Activated CD4-positive, alpha-beta T cell treated with anti-CD3 and anti-CD28 coated beads, Interleukin-2, Interleukin-4, amounts not matched to agents 100 ng/mL and 50 ng/mL, durations not matched to agents 16 hours and 8 hours (primary cell): Measurements from ENCODE around the gene COPZ1.
"Not testable (repeated sequence)": the region's sequence is repeated elsewhere in the genome, so short reads cannot be mapped to it uniquely, and the experiment has no call there.

Experiments used
- DNase-seq: peaks from one replicate; pipeline ENCODE4 v3.0.0-alpha.2; 2020; ENCODE audit warnings: low spot score

COPZ1 gene

DNA sequence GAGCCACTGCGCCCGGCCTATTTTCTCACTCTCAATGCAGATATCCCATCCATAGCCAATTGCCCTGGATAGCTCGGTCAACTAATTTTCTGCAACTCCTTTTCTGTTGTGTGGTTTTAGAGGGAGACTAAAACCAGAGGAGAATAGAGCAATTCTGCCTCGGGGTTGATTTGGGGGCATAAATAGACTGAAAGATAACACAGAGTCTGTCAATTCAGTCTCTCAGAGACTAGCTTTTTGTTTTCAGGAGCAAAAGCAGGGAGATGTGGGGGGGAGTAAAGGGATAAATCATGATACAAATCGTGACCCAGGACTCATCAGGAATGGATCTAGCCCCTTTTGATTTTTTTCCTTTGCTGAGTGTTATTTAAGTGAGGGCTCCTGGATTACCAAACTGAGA, 6.5 kb downstream of the COPZ1 start:
- DNase-seq = no peak

DNA sequence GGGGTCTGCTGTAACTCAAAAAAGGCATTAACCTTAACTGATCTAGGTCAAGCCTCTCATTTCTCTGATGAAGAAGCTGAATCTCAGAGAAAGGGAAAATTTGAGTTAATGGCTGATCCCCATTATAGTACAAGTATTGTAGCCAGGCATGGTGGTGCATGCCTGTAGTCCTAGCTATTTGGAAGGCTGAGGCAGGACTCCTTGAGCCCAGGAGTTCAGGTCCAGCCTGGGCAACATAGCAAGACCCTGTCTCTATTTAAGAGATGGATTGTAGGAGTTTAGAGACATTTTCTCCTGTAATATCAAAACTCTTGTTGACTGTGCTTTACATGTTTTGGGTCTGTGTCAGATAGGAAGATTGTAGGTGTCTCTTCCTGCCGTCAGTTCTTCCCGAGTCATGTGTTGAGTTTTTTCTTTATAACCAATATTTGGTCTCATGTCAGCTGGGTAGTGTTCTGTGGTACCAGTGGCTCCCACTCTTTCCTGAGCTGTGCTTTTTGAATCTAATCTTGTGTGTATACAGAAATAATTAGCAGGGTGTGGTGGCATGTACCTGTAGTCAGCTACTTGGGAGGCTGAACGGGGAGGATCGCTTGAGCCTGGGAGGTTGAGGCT, 8.6 kb downstream of the COPZ1 start:
- no peak for DNase-seq

DNA sequence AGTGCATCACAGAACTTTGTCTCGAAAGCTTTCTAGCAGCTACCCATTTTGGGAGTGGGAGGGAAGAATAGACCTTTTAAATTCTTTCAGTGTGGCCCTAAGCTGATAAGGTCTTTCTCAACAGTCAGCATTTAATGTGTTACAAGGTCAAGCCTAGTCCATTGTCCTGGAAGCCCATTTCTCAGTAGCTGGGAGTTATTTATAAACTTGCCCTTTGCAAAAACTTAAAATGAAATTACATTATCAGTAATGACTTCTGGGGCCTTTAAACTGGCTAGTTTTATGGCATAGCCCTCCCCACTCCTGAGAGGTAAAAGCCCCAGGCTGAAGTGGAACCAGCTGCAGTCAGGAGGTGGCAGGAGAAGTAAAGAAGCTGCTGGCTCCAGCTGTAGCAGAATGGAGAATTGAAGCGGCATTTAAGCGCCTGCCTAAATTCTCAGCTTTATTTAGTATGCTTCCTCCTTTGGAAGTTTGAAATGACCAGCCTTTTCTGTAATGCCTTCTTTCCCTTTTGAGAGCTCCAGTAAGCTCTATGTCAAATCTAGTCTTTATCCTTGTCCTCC, 12.4 kb downstream of the COPZ1 start:
- DNase-seq = no peak

DNA sequence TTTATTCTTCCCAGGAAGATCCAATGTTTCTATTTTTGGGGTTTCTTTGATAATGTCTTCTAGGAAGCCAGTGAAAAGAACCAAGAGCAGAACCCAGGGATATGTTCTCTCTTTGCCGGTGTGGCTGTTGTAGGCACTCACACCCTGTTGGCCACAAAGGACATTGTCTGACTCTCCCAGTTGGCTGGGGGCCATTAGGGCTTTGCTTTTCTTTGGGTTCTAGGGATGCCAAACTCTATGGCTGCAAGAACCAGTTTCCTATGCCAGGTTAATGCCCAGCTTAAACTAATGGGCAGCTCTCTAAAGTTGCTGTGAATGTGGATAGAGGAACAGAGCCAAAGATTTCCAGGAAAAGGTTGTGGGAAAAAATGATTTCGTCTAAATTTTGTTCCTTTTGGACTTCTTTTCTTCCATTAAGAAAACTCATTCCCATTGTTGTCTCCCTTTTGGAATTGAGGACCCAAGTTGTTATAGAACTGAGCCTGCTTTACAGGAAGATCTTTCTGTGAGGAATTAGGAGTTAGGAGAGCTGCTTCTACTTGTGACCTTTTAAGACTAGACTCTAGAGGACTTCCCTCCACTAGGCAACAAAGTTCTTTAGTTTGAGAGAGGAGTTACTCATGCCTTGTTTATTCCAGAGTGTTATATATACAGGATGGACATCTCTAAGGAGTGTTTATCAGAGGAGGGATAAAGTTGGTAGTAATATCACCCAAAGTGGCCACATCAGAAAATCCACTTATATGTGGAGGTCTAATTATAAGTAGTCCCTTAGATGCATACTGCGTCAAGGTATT, 13.1 kb downstream of the COPZ1 start:
- no peak for DNase-seq

DNA sequence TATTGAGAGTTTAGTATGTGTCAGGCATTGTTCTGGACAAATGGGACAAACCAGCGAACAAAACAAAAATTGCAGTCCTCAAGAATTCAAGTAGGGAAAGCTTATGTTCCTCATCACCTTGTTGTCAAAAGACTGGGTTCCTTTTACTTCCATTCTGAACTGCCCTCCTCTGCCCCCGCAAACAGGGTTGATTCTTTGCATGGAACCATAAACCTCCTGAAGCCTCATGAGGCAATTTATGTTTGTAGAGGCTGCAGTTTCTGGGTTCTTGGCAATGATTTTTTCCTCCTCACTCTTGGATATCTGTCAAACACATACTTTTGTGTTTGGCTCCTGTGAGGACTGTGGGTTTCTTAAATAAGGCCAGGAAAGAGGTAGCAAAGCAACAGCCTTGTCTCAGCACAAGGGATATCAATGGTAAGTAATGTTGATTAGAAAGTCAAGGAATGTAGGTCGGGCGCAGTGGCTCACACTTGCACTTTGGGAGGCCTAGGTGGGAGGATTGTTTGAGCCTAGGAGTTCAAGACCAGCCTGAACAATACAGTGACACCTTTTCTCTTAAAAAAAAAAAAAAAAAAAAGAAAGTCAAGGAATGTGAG, 13.9 kb downstream of the COPZ1 start:
- no peak for DNase-seq

DNA sequence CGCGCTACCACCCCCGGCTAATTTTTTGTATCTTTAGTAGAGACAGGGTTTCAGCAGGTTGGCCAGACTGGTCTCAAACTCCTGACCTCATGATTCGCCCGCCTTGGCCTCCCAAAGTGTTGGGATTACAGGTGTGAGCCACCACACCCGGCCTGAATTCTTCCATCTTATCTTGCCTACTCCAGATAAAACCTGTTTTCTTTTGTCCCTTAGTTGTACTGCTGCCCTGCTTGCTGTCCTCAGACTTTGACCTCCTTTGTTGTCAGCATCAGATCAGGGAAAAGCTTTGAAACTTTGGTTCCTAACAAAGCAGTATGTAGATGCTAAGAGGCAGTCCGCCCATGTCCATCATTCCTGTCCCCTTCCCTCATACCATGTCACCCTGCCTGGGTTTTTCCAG, 15.9 kb downstream of the COPZ1 start:
- no peak for DNase-seq

DNA sequence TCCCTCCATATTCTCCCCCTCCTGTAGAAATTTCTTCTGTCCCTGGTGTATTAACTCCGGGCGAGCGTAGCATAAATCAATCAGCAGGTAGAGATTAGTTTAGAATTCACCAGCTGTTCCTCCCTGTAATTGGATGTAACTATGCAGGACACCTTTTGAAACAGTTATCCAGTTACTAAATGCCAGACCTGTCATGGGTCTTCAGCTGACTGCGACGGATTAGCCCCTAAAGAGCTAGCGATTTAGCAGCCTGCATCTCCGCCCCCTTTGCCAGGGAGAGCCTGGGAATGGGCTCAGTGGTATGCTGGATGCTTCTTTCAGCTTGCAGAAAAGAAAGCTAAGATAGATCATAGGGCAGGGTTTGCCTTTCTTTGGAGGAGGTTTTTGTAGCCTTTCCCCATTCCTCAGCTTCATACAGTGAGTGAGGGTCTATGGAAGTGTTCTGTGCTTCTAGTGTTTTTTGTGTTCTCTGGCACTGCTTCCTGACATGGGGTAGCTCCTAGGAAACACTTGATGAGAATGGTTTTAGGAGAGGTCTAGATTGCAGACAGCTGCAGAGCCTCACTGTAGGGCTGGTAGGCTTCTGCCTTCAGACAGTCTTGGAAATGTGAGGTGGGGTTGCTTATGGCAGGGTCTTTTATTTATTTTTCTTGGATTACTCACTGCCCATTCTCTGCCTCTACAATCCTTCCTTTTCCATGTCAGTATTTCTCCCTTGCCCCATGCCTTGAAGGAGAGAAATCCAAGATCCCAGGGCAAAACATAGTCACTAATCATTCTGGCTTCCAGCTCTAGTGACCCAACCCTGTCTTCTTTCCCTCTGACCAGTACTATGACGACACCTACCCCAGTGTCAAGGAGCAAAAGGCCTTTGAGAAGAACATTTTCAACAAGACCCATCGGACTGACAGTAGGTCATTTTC, 16.7 kb downstream of the COPZ1 start:
- no peak for DNase-seq

DNA sequence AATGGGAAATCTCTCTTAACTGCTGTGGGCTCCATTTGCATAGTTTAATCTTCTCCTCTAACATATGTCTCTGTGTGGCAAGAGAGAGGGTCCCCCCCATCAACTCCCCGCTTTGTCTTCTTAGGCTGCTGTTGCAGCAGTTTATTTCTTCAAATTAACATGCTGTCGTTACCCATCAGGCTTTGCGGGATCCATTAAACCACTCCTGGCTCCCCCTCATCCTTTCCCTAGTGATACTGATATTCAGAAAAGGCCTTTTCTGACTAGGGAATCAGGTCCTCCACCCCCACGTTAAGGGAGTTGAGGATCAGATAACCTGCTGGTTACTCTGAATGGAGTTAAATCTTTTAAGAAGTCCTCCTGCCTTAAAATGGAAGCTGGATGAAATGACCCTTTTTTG, 24.1 kb downstream of the COPZ1 start:
- no peak for DNase-seq

DNA sequence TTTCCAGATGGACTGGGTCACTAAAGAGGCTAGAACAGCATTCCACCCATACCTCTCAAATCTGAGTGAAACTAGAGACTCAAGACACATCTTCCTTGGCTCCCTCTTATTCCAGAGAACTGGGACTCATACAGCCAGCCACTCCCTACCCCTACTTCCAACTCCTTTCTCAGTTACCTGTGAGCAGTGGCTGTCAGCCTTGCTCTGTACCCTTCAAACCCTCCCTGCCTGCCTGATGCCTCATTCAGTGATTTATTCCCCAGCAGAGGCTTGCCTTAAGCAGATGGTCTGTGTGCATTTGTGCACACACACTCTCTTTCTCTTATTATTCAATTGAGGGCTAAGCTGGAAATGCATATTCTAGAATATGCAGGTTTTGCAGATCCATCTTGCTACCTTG, 24.7 kb downstream of the COPZ1 start:
- DNase-seq = no peak

DNA sequence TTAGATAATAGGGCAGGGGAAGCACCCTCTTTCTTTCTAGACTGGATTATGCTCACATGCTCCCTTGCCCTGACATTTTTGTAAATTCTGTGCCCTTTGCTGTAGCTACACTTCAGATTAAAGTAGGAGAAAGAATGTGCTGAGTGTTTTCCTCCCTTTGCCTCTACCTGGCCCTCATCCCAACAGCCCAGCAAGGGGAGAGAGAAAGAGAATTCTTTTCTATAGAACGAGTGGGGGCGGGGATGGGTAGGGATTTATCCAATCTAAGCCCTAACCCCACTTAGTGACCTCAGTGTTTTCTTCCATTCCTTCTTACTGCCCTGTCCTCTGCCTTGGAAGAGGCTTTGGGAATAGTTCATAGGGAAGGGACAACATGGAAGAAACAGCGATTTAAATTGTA, 25.8 kb downstream of the COPZ1 start:
- DNase-seq = no peak

DNA sequence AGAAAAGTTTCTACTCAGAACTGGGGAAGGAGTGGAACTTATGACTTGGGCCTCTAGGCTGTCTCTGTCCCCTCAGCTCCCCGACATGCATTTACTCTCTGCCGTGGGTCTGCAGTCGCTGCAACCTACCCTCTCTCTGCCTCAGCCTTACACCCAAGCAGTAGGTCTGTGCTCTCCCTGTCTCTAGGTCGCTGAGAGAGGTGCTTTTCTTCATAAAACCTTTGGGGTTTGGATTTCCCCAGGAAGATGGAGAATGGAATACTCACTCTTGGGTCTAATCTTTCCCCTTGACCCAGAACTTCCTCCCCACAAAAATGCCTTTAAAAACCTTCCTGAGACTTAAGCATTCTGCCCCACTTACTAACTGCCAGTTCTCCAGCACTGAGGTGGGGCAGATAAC, 26.4 kb downstream of the COPZ1 start:
- DNase-seq = no peak

DNA sequence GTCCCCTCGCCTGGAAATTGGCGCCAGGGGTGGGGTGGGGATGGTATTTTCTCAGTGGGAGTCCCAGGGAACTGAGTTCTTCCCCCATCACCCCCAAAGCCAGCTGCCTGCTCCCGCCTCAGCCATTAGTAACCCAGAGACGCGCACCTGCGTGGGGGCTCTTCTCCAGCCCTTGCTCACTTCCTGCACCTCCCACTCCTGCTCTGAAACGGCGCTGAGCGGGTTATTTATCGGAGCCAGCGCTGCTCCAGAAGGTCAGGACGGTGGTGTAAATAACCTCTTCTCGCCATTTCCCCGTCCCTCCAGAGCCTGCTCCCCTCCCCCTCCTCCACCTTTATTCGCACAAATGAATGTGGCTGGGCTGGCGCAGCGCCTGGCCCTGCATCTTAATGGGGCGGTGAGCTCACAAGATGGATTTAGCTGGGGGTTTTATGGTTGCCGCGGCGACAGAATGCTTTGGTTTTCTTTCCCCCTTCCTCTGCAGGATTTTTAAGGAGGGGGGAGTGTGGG, 27.1 kb downstream of the COPZ1 start:
- DNase-seq = no peak

DNA sequence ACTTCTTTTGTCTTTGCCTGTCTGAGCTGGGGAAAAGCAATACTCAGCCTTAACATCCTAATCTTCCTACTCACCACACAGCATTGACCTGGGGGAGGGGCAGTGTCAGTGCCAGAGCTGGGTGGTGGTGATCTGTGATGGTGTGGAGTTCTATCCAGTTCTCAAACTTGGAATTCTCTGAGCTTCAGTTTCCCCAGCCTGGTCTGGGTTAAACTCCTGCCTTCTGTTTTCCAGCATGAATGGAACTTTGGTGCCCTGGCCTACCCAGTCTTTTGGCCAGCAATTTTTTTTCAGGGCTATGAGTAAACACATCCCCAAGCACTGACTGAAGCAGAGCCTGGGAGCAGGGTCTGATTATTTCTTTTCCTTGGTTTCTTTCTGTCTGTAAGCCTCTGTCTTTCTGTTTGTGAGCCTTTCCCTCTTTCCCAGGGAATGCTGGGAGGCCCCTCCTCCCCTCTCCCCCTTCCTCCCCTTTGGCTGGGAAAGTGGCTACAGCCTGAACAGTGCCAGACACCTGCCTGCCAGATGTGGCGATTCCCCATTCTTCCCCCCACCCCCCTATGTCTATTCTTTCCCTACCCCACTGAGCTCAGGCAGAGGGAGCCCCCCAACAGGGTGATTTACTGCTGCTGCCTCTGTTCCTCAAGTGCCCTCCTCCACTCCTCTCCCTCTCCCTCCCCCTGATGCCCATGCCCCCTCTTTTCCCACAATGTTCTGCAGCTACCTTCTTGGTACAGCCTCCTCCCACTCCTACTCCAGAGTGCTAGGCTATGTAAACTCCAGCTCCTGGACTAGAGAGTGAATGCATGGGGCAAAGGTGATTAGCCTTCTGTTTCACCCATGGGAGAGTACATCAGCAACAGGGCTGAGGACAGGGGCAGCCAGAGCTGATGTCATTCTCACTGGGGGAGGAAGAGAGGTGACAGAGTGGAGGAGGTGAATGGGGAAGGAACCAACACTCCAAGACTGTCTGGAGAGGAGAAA, 28.3 kb downstream of the COPZ1 start:
- no peak for DNase-seq

DNA sequence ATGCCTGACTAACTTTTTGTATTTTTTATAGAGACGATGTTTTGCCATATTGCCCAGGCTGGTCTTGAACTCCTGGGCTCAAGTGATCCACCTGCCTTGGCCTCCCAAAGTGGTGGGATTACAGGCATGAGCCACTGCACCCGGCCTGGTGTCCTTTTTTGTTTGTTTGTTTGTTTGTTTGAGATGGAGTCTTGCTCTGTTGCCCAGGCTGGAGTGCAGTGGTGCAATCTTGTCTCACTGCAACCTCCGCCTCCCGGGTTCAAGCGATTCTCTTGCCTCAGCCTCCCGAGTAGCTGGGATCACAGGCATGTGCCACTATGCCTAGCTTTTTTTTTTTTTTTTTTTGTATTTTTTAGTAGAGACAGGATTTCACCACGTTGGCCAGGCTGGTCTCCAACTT, 29.3 kb downstream of the COPZ1 start:
- DNase-seq = not testable (repeated sequence)

DNA sequence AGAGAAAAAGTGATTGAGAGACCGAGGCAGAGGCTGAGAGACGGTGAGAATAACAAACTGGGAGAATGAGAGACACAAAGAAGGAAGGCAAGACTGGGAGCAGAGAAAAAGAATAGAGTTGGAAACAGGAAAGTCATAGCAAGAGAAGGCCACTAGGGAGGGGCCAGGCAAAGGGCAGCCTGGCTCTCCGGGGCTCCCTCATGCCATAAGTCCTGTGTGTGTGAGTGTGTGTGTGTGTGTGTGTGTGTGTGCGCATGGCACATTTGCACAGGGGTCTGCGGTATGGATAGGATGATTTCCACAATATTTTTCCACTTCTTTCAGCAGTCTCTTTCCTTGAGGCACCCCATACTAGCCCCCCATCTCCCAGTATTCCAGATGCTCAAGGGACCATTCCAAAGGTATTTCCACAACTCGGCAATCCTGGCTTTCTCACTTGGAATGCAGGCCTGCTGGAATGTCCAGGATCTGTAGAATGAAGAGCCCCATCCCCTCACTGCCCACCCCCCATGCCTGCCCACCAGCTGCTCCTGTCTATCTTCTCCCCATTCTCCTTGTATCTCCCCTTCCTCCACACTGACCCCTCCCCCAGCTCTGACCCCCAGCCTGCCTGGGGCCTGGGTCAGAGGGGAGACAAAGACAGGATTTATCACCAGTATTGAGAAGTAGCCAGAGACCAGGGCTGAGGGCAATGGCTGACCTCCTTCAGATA, 30.3 kb downstream of the COPZ1 start:
- no peak for DNase-seq

DNA sequence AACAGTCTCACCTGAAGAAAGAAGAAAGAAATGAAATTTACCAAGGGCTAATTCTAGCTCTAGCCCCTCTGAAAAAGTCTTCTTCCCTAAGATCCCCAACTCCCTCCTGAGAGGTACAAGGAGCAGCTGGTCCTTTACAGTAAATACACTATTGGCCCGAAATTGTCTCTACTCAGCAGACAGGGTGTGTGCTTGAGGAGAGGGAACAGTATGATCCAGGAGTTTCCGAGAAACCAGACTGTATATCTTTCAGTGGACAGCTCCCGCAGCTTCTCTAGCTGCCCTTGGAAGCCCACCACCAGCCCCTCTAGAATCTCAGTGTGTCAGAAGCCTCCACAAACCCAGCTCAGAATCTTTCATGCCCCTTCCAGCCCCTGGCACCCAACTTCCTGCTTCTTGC, 31.3 kb downstream of the COPZ1 start:
- no peak for DNase-seq

DNA sequence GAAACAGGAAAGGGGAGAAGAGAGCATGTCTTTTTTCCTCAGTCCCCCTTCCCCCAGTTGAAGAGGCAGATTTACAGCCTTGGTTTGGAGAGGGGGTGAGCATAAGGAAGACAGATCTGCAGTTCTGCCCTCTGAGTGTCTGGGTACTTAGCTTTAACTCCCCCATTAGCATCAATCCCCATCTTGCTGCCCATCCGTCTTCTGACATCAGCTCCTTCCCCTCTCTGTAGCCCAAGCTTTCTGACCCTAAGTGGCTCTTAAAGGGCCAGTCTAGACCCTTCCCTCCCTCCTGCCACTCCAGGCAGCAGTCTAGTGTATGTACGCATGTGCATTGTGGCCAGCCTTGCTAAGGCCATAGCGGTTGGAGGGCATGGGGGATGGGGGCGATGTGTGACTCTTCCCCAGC, 32.0 kb downstream of the COPZ1 start:
- no peak for DNase-seq

DNA sequence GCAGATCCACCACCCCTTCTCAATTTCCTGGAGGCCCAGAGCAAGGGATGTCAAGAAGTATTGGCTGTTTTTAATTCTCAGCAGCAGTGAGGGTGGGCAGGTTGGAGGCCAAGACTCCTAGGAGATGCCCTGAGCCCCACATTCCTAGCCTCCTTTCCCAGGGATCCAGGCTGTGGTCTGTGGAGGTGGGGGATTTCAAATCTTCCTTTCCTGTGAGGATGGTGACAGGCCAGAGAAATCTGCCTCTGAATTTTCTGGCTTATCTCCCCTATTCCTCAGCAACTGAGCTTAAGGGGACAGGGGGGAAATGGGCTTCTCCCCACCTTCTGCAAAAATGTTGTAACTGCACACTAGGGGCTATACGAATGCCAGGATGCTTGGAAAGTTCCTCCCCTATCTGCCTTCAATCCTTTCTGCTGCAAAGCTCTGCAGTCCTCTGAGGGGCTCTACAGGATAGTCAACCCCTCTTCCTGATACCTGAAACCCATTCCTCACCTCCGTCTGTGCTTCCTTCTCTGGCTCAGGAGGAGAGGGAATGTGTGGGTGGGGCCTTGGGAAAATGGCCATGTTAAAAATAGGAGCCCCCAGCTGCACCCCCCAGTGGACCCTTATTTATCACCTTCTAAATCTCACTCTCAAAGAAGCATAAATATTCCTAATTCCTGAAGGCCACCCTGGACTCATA, 32.7 kb downstream of the COPZ1 start:
- no peak for DNase-seq

DNA sequence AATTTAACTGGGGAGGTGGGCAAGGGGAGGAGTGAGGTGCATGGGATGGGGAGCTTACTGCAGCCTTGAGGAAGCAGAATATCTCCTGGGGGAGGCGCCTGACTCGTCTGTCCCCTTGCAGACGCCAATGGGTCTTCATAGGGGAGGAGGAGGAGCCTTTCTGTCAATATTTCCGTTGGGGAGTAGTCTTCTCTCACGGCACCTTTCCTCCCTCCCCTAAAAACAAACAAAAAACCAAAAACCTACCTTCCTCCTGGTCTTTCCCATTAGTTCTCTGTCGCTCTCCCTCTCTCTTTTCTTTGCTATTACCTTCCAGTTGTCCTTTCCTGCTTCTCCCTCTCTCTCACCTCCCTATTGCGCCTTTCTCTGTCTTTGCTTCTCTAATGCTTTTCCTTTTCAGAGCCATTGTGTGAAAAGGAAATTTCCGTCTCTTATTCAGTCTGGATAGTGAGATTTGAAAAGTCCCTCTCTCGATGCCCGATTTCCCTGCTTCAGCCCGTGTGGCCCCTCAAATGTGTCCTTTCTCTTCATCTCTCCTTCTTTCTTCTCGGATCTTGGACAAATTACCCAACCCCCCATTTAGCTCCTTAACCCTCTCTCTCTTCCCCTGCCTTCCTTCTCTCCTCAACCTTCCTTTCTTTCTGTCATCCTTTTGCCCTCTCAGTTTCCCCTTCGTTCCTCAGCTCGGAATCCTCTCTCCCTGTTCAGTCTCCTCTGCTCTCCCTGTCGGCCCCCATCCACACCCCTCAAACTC, 33.4 kb downstream of the COPZ1 start:
- peak; percentile 63 for DNase-seq
